HG03571 (cell line): ENCODE data around the gene AJAP1.

Source experiments
- ATAC-seq: cut with Tn5 transposase; IDR thresholded peaks from one replicate; pipeline ENCODE4 v1.9.1; 2021; ENCODE audit not compliant: unreplicated experiment

The AJAP1 gene

DNA sequence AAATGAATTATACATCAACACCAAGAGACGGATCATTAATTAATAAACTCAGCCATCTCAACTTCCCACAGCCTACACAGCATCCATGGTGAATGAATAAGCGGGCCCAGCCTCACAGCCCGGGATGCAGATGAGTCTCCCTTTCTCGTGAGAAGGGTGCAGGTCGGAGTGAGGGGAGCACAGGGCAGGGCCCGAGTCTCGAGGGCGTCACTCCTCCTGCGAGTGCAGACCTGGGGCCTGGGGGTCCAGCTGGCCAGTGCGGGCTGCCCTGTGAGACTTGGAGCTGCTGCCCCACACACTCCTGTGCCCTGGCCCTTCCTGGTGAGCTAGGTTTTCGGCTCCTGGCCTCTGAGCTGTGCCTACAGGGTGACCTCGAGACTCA is 74.7 kb downstream of the AJAP1 start:
- no peak for ATAC-seq

DNA sequence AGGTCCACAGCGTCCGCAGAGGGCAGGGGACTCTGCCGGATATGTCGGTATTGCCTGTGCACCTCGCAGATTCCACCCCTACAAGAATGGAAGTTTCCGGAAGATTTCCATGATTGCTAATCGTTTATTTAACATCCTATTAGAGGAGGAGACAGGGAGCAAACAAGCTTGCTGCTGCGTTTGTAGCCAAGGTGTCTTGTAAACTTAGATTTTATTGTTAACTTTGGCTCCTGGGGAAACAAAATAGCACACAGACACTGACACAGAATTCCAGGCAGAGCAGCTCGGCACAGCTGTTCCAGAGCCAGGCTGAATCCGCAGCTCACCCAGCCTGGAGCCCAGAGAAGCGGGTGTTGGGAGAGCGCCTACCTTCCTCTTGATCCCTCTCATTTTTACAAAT is 75.7 kb downstream of the AJAP1 start:
- no peak for ATAC-seq

DNA sequence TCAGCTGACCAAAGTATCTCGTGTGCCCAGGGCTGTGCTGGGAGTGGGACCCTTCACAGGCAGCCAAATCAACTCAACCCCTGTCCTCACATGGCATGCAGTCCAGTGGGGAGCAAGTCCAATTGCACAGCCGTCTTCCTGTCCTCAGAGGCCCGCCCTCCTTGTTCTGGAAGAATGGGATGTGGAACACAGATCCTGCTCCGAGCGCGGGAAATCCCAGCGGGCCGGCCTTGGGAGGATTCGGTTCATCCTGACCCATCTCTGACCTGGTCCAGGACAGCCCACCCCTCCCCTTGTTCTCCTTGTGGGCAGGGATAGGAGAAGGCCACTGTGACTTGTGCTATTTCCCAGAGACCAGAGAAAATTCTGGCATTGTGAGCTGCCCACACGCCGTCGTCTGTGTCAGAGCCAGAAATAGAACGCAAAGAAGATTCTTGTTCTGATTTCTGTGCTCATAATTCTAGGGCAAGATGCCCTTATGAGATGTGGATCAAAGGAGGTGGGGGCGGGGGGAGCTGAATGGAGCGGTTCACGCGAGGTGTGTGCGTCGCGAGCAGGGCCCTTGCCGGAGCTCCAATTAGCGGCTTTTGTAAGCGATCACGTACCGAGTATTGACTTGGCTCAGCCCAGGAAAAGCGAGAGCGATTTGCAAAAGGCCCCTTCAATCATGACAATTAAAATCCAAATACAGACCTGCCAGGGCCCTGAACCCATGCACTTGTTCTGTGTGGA is 79.2 kb downstream of the AJAP1 start:
- ATAC-seq: no peak

DNA sequence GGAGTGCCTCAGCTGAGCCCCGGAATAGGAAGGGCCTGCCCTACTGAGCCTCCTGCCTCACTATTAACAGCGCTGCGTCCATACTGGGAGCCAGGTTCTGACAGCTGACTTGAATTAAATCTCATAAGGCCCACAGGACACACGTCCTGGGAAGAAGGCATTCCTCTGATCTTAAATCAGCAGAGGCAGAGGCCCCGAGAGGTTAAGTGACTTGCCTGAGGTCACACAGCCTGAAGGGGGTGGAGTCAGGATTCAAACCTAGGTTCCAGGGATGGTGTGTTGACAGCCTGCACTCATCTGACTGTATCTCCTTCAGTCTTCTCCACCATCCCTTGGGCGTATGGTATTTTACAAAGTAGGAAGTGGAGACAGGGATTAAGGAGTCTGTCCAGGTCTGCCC is 79.8 kb downstream of the AJAP1 start:
- ATAC-seq: no peak

DNA sequence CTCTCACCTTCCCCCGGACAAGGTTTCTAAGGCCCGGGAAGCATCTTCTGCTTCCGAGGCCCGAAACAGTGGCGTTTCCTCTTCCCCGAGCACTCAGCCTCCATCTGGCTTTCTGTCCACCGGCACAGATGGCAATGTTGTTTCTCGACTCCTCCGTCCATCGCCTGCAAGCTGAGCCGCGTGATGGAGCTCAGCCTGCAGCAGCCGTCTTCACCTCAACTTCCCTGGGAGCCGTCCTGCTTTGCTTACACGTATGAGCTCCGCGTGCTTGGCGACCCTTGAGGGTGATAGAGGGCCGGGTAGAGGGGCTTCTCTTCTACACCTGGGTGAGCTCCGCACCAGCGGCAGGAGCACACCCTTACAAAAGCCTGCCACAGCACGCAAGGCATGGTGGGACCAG is 80.4 kb downstream of the AJAP1 start:
- ATAC-seq: no peak

DNA sequence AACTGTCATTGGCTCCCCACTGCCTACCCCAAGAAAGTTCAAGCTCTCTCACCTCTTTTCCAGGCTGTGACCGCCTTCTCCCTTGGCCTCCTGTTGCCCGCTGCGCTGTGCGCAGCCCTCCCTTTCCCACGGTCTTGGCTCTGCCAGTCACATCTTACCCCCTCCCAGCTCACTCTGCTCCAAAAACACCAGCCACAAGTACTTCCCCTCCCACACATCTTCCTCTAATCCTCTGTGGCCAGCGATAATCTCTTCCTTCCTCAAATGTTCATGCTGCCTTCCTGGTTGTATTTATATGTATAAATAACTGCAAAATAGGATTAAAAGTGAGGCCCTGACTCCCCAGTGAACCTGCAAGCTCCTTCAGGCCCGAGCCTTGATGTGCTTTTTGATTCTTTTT is 81.8 kb downstream of the AJAP1 start:
- no peak for ATAC-seq

DNA sequence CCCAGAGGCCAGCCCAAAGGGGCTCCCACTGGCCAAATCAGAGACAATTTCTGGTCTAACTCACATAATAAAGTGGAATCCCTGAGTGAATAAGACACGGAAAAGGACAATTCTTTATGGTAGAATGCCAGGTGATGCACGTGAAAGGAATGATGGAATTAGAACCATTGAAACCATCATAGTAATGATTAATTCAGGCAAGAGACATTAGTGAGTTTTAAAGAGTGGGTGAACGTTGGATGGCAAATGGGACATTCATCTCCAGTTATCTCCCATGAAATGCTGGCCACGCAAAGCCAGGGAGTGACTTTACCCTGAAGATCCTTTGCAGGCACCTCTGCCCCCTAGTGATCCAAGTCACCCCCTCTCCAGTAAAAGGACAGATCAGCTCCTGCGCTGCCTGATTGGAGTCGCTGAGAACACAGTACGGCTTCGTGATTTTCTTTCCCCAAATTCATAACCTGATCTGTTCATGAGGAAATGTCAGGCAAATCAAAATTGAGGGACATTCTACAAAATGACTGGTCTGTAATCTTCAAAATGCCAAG is 87.5 kb downstream of the AJAP1 start:
- ATAC-seq: no peak

DNA sequence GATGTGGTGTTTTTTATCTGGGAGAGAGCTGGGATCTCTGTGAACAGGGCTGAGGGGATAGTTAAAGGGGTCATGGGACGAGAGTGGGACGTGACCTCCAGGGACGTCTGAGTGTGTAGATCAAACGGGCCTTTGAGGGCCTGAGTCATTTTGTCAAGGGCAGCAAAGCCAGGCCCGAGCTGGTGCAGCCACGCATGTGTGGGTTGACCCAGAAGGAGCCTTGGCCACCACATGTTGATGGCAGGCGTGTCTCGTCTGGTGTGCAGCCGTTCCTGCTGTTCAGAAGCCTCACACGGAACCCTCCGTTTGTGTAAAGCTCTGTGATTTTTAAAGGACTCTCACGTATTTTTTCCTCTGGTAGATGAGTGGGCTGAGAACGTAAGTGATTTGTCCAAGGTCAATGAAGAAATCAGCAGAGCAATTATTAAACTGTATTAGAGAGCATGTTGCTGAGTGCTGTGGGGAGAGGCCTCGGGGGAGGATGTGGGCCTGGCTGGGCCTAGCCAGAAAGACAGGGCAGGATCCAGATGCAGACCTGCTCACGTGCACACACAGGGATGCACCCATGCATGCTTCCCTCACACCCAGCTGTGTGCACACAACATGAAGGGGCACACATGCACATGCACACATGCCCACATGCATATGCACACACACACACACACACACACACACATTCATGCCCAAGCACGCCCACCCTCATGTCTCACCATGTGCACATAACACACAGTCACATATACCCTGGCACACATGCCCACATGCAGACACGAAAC is 89.8 kb downstream of the AJAP1 start:
- no peak for ATAC-seq

DNA sequence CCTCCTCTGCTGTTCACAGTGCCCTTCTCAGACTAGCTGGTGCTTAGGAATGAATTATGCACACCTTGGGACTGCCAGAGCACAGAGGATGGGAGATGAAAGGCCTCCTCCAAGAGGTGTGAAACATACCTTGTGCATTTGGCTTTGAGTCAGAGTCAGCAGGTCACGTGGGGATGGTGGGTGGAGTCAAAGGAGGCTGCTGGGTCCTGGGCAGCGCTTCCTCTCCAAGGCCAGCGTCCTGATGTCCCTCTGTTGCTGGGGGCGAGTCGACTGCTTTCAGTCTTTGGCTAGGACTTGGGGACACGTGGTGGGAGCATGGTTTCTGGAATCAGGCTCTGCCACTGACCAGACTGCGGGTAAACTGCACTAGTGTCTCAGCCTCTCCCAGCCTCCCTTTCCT is 91.2 kb downstream of the AJAP1 start:
- no peak for ATAC-seq

DNA sequence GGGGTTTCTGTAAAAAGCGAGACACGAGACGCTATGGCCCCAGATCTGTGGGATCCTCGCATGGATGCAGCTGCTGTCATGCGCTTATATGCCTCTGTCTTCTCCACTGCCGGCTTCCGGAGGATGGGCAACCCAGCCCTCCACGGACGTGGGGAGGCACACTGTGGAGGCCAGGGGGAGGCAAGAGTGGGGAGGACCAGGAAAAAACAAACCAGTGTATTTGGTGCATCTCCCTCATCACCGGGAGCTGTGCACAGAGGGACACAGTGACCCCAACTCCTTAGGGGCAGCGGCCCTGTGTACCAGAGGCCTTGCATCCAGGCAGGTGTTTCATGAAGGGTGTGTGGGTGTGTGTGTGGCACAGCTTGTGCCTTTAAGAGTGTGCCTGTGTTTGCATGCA is 95.0 kb downstream of the AJAP1 start:
- no peak for ATAC-seq

DNA sequence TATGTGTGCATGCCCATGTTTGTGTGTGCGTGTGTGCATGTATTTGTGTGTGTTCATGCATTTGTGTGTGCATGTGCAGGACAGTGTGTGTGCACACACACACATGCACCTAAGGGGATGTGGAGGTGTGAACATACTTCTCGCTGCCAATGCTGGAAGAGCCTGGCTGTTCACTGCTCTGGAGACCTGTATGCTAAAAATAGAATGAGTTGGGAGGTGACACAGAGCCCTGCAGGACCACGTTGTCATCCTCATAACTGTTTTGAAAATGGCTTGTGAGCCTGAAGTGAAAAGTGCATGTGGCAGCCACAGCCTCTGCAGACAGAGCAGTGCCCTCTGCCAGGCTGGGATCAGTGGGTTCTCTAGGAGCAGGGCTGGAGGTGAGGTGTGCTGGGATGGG is 95.8 kb downstream of the AJAP1 start:
- ATAC-seq: no peak

DNA sequence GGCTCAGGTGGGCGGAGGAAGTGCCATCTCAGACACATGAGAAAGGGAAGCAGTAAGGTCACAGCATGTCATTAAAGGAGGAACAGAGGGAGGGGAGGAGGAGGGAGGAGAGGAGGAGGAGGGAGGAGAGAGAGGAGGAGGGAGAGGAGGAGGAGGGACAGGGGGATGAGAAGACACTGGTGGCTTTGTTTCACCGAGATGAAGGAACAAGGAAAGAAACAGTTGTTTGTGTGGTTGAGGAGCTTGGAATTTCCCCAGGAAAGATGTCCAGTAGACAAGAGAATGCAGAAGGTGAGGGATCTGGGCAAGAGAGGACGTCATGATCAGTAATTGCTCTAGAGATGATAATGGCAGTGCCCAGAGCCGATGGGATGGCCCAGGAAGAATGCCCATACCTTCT is 97.7 kb downstream of the AJAP1 start:
- no peak for ATAC-seq

DNA sequence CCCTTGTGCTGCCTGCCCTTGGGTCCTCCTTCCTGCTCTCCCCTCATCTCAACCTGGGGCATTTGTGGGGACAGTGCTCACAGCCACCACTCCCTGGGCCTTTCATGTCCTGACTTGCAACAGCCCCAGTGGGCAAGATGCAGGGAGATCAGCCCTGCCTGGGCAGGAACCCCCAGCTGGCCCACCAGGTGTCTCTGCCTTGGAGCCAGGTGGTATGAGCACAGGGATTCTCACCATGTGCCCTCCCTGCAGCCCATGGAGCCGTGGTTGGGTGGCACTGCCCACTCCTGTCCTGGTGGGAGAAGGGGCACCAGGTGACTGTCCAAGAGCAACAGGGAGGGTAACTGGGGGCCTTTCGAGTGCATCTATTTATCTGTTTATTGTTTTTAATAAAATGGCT is 100.4 kb downstream of the AJAP1 start:
- no peak for ATAC-seq

DNA sequence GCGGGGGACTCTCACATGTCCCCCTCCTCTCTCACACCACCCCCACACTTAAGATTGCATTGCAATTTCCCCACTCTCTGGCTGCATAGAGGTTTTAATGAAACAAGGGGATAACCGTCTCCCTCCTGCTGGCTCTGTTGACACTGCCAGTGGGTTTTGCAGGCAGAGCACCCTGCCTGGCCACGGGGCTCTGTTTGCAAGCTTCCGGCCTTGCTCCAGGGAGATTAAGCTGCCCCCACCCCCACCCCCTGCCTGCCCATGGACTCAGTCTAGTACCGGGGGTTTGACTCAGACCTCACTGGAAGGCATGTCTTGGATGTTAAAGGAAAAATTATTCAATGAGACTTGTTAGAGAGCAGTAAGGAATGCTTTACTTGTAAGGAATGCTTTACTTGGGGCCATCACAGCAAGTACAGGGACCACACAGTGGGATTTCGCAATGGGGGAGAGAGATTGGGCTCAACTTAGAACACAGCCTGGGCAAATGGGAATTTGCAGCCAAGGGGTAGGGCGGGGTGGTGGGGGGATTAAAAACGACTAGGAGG is 101.0 kb downstream of the AJAP1 start:
- no peak for ATAC-seq

DNA sequence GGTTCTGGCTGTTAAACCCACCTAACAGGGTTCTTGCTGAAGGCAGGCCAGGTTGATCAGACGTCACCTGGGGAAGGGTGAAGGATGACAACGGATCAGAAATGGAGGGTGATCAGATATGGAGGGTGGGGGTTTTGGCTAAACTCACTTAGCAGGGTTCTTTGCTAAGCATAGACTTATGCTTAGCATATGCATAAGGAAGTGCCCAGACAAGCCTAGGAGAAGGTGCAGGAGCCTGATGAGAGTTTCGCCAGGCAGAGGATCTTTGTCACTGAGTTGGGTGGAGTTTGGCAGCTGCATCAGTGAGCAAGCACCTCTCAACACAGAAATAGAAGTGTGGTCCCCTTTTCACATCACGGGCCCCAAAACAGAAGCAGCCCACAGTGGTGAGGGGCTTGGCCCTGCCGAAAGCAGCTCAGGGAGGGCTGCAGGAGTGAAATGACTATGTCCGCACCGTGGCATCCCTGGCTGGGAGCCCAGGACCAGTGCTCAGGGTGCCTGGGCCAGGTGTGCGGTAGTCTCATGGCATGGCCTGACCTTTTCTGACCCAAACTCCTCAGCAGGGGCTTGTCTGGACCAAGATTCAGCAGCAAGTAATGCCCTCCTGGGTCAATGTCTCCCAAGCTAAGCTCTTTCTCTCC is 101.6 kb downstream of the AJAP1 start:
- no peak for ATAC-seq

DNA sequence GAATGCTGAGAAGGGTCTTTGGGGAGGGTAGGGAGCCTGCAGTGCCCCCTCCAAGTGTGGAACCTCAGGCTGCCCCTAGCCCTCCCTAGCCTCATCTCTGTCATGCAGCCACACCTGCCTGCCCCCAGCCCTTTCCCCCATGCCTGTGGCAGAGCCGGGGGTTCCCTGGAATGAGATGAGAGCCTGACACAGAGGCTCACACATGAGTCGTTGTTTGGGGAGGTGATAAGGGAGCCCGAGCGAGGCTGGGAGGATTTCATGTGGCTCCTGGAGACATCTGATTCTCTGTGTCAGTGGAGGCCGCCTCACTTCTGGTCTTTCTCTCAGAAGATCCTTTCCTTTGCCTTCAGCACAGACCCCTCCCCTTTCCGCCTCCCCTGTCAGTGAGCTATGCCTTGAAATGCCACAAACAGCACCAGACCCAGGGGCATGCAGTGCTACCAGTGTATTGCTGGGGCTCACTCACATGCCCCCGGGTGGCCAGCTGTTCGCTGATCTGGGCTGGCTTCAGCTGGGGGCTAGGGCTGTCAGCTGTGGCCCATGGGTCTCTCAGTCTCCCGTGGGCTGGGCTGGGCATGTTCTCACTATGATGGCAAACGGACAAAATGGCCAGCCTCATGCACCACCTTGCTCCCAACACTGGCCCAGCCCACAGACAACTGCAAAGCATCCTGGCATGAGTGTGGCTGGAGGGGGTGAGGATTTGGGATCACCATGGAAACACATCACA is 102.6 kb downstream of the AJAP1 start:
- no peak for ATAC-seq

DNA sequence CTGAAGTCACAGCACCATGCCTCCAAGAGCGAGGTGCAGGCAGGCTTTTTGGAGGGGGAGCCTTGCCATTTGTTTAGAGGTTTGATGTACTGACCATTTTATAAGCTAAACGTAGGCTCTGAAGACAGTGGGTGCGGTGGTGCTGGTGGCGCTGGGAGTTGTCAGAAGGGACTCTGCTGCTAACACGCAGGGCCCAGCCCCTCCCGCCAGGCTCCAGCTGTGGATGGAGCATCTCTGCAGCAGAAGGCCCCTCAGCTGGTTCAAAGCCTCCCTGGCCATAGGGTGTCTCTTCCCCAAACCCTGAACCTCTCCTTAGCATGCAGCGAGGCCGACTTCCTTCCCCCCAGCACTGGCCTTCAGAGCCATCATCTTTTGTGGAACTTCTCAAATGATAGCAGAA is 105.3 kb downstream of the AJAP1 start:
- ATAC-seq: no peak

DNA sequence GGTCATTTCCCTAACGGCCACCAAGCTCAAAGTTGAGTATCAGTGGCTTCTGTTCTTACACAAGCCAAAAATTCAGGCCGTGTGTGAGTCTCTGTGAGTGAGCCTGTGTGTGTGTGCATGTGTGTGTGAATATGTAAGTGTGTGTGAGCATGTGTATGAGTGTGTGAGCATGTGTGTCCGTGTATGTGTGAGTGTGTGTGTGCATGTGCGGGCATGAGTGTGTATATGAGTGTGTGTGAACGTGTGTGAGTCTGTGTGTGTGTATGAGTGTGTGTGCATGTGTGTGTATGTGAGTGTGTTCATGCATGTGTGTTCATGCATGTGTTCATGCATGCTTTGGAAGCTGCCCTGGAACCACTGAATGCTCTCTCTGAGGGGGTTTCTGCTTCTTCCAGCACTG is 105.7 kb downstream of the AJAP1 start:
- no peak for ATAC-seq

DNA sequence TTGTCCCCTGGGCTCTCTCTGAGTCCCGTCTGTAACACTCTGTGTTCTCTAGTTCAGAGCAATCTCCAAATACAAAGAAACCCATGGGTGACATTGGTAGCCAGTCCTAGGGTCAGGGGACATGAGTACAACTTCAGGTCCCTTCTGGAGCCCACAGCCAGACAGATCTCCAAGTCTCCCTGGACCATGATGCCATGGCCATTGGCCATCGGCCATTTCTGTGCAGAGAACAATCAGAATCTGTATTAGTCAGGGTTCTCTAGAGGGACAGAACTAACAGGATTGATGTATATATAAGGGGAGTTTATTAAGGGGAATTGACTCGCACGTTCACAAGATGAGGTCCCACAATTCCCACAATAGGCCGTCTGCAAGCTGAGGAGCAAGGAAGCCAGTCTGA is 106.9 kb downstream of the AJAP1 start:
- ATAC-seq: no peak

DNA sequence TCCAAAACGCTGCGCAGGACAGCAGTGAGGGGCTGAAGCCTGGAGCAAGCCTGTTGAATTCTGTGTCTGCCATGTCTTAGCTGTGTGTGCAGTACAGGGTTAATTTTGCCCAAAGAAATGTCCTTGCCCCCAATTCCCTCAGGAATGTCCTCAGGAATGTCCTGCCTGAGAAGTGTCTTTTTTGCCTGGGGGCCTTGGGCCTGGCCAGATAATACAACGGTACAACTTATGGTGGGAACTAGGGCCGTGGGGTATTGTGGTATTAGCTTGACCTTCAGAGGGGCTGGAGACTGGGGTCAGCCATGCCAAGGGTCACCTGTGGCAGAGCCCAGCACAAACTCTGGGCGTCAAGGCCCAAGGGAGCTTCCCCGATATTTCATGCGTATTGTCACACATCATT is 107.7 kb downstream of the AJAP1 start:
- ATAC-seq: no peak

DNA sequence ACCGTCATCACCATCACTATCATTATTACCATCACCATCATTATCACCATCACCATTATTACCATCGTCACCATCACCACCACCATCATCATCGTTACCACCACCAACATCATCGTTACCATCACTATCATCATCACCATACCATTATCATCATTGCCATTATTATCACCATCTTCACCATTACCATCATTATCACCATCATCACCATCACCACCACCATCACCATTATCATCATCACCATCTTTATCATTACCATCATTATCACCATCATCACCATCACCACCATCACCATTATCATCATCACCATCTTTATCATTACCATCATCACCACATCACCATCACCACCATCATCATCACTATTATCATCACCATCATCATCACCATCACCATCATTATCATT is 112.9 kb downstream of the AJAP1 start:
- ATAC-seq: no peak
